ENCODE measurements around the gene BRSK1. TPM values are rescaled to one million over a fixed set of nuclear protein-coding genes. Genes with fewer than 3 reads are reported as not detected.

Gene BRSK1
- total and polyA plus RNA-seq, 10 donors, result 0.70 to 2.9 (median 1.6) TPM

- WGBS, 5 donors, result 79 to 87% (median 85%) methylated on average over 6 to 10 of the region's 10 CpGs
- Histone ChIP-seq H3K27ac (no peak overlapping the region), H3K27me3 (replicated peaks in 1 of 7) (peaks cover 0 to 27% (median 15%) of the 10 kb centered on the region in 7 donors), H3K9me3 (no peaks in the 10 kb centered on the region), H3K4me1 (no peaks in the 10 kb centered on the region), H3K4me3 (no peak overlapping the region), H3K36me3 (peaks cover 0 to 57% (median 10%) of the 10 kb centered on the region in 6 donors)
- peak in 1 of 3 donors; percentile 7 for TF ChIP-seq POLR2AphosphoS5 (IDR thresholded peaks at IDR 0.05)
- TF ChIP-seq CTCF (IDR thresholded peaks at IDR 0.05 in 8 of 11, conservative IDR thresholded peaks at IDR 0.05 in 3 of 11), result no peak
- TF ChIP-seq POLR2A (IDR thresholded peaks at IDR 0.05), result no peak
- DNase-seq, result no peak
- intact Hi-C loops (cut with DNase I; ENCODE audit: low total_unique reads), result no loop called here
These were observed 63.7 kb downstream of the BRSK1 start for GRCh38 chr19:55347442-55348009.

GRCh38 chr19:55348317-55349034 is 64.7 kb downstream of the BRSK1 start:
- peaks cover 0 to 37% (median 24%) of the 10 kb centered on the region in 7 donors for H3K27me3 ChIP-seq (replicated peaks in 1 of 7)
- H3K4me1 ChIP-seq, result peaks cover 2 to 9% (median 4%) of the 10 kb centered on the region in 6 donors
- intact Hi-C loops (cut with DNase I; ENCODE audit: low total_unique reads), result no loop called here
- 81 to 87% (median 84%) methylated on average over 18 to 22 of the region's 22 CpGs for WGBS, 5 donors
- TF ChIP-seq CTCF (IDR thresholded peaks at IDR 0.05 in 8 of 11, conservative IDR thresholded peaks at IDR 0.05 in 3 of 11) (no peak), POLR2A (IDR thresholded peaks at IDR 0.05) (no peak), POLR2AphosphoS5 (IDR thresholded peaks at IDR 0.05) (no peak)
- no peak for DNase-seq
- H3K36me3 ChIP-seq, result peaks cover 0 to 47% (median 10%) of the 10 kb centered on the region in 6 donors
- no peak overlapping the region for H3K27ac ChIP-seq
- no peak overlapping the region for H3K4me3 ChIP-seq
- no peaks in the 10 kb centered on the region for H3K9me3 ChIP-seq

- Histone ChIP-seq H3K4me1 (peaks cover 9 to 29% (median 18%) of the 10 kb centered on the region in 6 donors), H3K9me3 (no peaks in the 10 kb centered on the region), H3K4me3 (no peak overlapping the region), H3K27ac (no peak overlapping the region), H3K36me3 (peaks cover 0 to 27% (median 10%) of the 10 kb centered on the region in 6 donors), H3K27me3 (replicated peaks in 1 of 7) (peaks cover 0 to 59% (median 44%) of the 10 kb centered on the region in 7 donors)
- WGBS, 5 donors, result 59 to 71% (median 60%) methylated on average over 11 of the region's 11 CpGs
- no peak for TF ChIP-seq CTCF (IDR thresholded peaks at IDR 0.05 in 8 of 11, conservative IDR thresholded peaks at IDR 0.05 in 3 of 11)
- no peak for TF ChIP-seq POLR2AphosphoS5 (IDR thresholded peaks at IDR 0.05)
- no peak for TF ChIP-seq POLR2A (IDR thresholded peaks at IDR 0.05)
- intact Hi-C loops (cut with DNase I; ENCODE audit: low total_unique reads), result no loop called here
- no peak for DNase-seq
These were observed 67.0 kb downstream of the BRSK1 start for GRCh38 chr19:55350620-55351315.

GRCh38 chr19:55352040-55352439 is 68.2 kb downstream of the BRSK1 start:
- Histone ChIP-seq H3K36me3 (peaks cover 0 to 14% (median 2%) of the 10 kb centered on the region in 6 donors), H3K27ac (no peak overlapping the region), H3K9me3 (no peaks in the 10 kb centered on the region), H3K4me1 (peaks cover 9 to 29% (median 18%) of the 10 kb centered on the region in 6 donors), H3K27me3 (replicated peaks in 1 of 7) (peaks cover 0 to 72% (median 44%) of the 10 kb centered on the region in 7 donors), H3K4me3 (no peak overlapping the region)
- no peak for DNase-seq
- intact Hi-C loops (cut with DNase I; ENCODE audit: low total_unique reads), result no loop called here
- TF ChIP-seq CTCF (IDR thresholded peaks at IDR 0.05 in 8 of 11, conservative IDR thresholded peaks at IDR 0.05 in 3 of 11) (no peak), POLR2AphosphoS5 (IDR thresholded peaks at IDR 0.05) (no peak), POLR2A (IDR thresholded peaks at IDR 0.05) (no peak)
- WGBS, 5 donors, result 35 to 69% (median 41%) methylated on average over 6 of the region's 6 CpGs
